ENCODE results near the gene C20orf141.
"Not testable (repeated sequence)": the region's sequence is repeated elsewhere in the genome, so short reads cannot be mapped to it uniquely, and the experiment has no call there.

Gene C20orf141

GRCh38 chr20:2822073-2822472 is 7.3 kb downstream of the C20orf141 start:
- DNase-seq, result peak; percentile 75

GRCh38 chr20:2825761-2826160 is 11.0 kb downstream of the C20orf141 start:
- no peak for DNase-seq

- no peak for DNase-seq
These were observed 11.9 kb downstream of the C20orf141 start for GRCh38 chr20:2826655-2827054.

GRCh38 chr20:2829376-2829775 is 14.6 kb downstream of the C20orf141 start:
- no peak for DNase-seq

GRCh38 chr20:2831206-2831605 is 16.4 kb downstream of the C20orf141 start:
- not testable (repeated sequence) for DNase-seq

GRCh38 chr20:2833761-2834160 is 19.0 kb downstream of the C20orf141 start:
- no peak for DNase-seq

- no peak for DNase-seq
These were observed 19.8 kb downstream of the C20orf141 start for GRCh38 chr20:2834401-2835110.

- no peak for DNase-seq
These were observed 20.6 kb downstream of the C20orf141 start for GRCh38 chr20:2835331-2835796.

GRCh38 chr20:2836035-2836434 is 21.2 kb downstream of the C20orf141 start:
- no peak for DNase-seq

- DNase-seq, result no peak
These were observed 22.6 kb downstream of the C20orf141 start for GRCh38 chr20:2837221-2837960.

- DNase-seq, result no peak
These were observed 23.5 kb downstream of the C20orf141 start for GRCh38 chr20:2838170-2838797.

- no peak for DNase-seq
These were observed 24.3 kb downstream of the C20orf141 start for GRCh38 chr20:2838847-2839671.

- no peak for DNase-seq
These were observed 24.9 kb downstream of the C20orf141 start for GRCh38 chr20:2839732-2840137.

- DNase-seq, result peak; percentile 84
These were observed 25.6 kb downstream of the C20orf141 start, which contains the start of the genes PCED1A and VPS16 for GRCh38 chr20:2840138-2840966. TSS of gene PCED1A (minus strand) at chr20:2840655. CDS start at chr20:2839912, 743 bp downstream. TSS of gene VPS16 (plus strand) at chr20:2840745. CDS start at chr20:2840775, 30 bp downstream.

- DNase-seq, result peak; percentile 63
These were observed 26.3 kb downstream of the C20orf141 start for GRCh38 chr20:2840967-2841531.

- DNase-seq, result no peak
These were observed 30.8 kb downstream of the C20orf141 start for GRCh38 chr20:2845607-2846006.

- no peak for DNase-seq
These were observed 31.9 kb downstream of the C20orf141 start for GRCh38 chr20:2846698-2847097.

GRCh38 chr20:2847802-2848201 is 33.0 kb downstream of the C20orf141 start:
- DNase-seq, result no peak

- no peak for DNase-seq
These were observed 34.7 kb downstream of the C20orf141 start for GRCh38 chr20:2849529-2849928.

- DNase-seq, result no peak
These were observed 36.3 kb downstream of the C20orf141 start for GRCh38 chr20:2851086-2851485.

- no peak for DNase-seq
These were observed 43.8 kb downstream of the C20orf141 start for GRCh38 chr20:2858591-2858990.

Data from fibroblast of upper back skin (primary cell).